K562 (cell line): ENCODE data around the gene MCMBP. TPM values are rescaled to one million over a fixed set of nuclear protein-coding genes. Genes with fewer than 3 reads are reported as not detected.

ENCODE experiments used
- ATAC-seq: fragments of 200-7000 bp; cut with Tn5 transposase; 3 replicates; pipeline ENCODE4 v1.9.1; 2020; ENCODE audit warnings: moderate library complexity
- BruUV-seq: library from RNA; stranded (reverse); fragments of 400-500 nt; replicated peaks from 2 replicates; lab custom pipeline; 2021; lab: Mats Ljungman, UMichigan
- CTCF ChIA-PET: fragments of 300-600 bp; formaldehyde crosslinking; extraction: SDS; loops from one replicate; lab custom pipeline; 2021; ENCODE audit warnings: low intra/inter-chr PET ratio; lab: Yijun Ruan, JAX
- POLR2A ChIA-PET: fragments of 300-600, 350-650 bp; sonication (Branson Sonifier 250); formaldehyde crosslinking; extraction: SDS; loops from one replicate; lab custom pipeline; 2021; ENCODE audit warnings: antibody characterized with exemption, inconsistent platforms; lab: Yijun Ruan, JAX
- DNase-seq, 4 experiments: peaks; one replicate each; pipeline versions ENCODE4 v3.0.0 to v3.0.0-alpha.2; 2011 to 2018; ENCODE audit warnings: low spot score in 3 of 4, mixed read lengths in 3 of 4; ENCODE audit errors: extremely low read depth in 1 of 4
- FAIRE-seq: peaks from 2 replicates; lab custom pipeline; 2011; peaks lifted over from hg19 to GRCh38; lab: Jason Lieb, UNC
- H2AFZ ChIP-seq: 2 replicates; pipeline ENCODE4 v1.6.0; 2011; ENCODE audit warnings: low read depth, low read length, control low read depth, inconsistent platforms
- H3K27ac ChIP-seq: fragments of 200-600 bp; 3 replicates; pipeline ENCODE4 v1.8.0; 2011; ENCODE audit warnings: low read depth, mild to moderate bottlenecking, control low read depth, inconsistent platforms, low read length, moderate library complexity, mixed read lengths; ENCODE audit errors: extremely low read depth
- H3K27me3 ChIP-seq, 2 experiments: fragments of 300-600 bp in 1 of 2; 2 replicates in 1 of 2; 3 replicates in 1 of 2; pipeline versions ENCODE4 v1.6.0 to v1.8.0; 2011; ENCODE audit warnings: inconsistent platforms in 2 of 2, low read length in 2 of 2, mild to moderate bottlenecking in 1 of 2, mixed read lengths in 1 of 2, moderate library complexity in 1 of 2; ENCODE audit not compliant: control insufficient read depth in 2 of 2, insufficient read depth in 2 of 2
- H3K36me3 ChIP-seq: fragments of 300-600 bp; 3 replicates; pipeline ENCODE4 v1.8.0; 2011; ENCODE audit warnings: mild to moderate bottlenecking, low read length, inconsistent platforms; ENCODE audit not compliant: control insufficient read depth, insufficient read depth
- H3K4me1 ChIP-seq, 2 experiments: fragments of 200-600 bp in 1 of 2; replicated peaks in 1 of 2; 2 replicates in 1 of 2; 3 replicates in 1 of 2; pipeline versions ENCODE4 v1.5.1 to v1.8.0; 2011; ENCODE audit warnings: inconsistent platforms in 2 of 2, low read length in 2 of 2, mild to moderate bottlenecking in 1 of 2, mixed read lengths in 1 of 2, moderate library complexity in 1 of 2; ENCODE audit not compliant: control insufficient read depth in 2 of 2, insufficient read depth in 2 of 2
- H3K4me2 ChIP-seq: 2 replicates; pipeline ENCODE4 v1.6.1; 2011; ENCODE audit warnings: low read length, control low read depth, inconsistent platforms, mixed read lengths; ENCODE audit not compliant: insufficient read depth
- H3K4me3 ChIP-seq: fragments of 200-600 bp; sonication (generic), shearing (Covaris generic); 2 replicates; pipeline ENCODE4 v1.5.1; 2016; ENCODE audit warnings: control low read depth, inconsistent platforms
- H3K79me2 ChIP-seq: fragments of 200-600 bp; 3 replicates; pipeline ENCODE4 v1.8.0; 2011; ENCODE audit warnings: low read length, inconsistent platforms; ENCODE audit not compliant: control insufficient read depth, insufficient read depth
- H3K9ac ChIP-seq, 2 experiments: 2 replicates each; pipeline versions ENCODE4 v1.6.0 to v1.6.1; 2011; ENCODE audit warnings: low read depth in 2 of 2, low read length in 2 of 2, control low read depth in 1 of 2, inconsistent platforms in 1 of 2, mild to moderate bottlenecking in 1 of 2, mixed read lengths in 1 of 2; ENCODE audit not compliant: insufficient read depth in 1 of 2
- H3K9me1 ChIP-seq: one replicate; pipeline ENCODE4 v1.6.0; 2011; ENCODE audit warnings: inconsistent platforms, mild to moderate bottlenecking, low read length, moderate library complexity; ENCODE audit not compliant: control insufficient read depth, insufficient read depth
- H3K9me3 ChIP-seq: replicated peaks from 2 replicates; pipeline ENCODE4 v1.5.1; 2011; ENCODE audit warnings: low read depth, low read length, inconsistent platforms; ENCODE audit not compliant: control insufficient read depth, insufficient read depth
- H4K20me1 ChIP-seq: replicated peaks from 2 replicates; pipeline ENCODE4 v1.6.1; 2011; ENCODE audit warnings: low read length, inconsistent platforms, mixed read lengths; ENCODE audit not compliant: control insufficient read depth, insufficient read depth
- CAMTA2 ChIP-seq: fragments of 250-450 bp; sonication (Bioruptor Pico); conservative IDR thresholded peaks from 2 replicates; pipeline ENCODE4 v1.5.1; 2022
- FOXJ3 ChIP-seq: sonication (generic); formaldehyde crosslinking; IDR thresholded peaks from 2 replicates; pipeline ENCODE4 v1.4.0; 2020; ENCODE audit warnings: mild to moderate bottlenecking, missing genetic modification reagents
- NFIC ChIP-seq: fragments of 450-650 bp; IDR thresholded peaks from 2 replicates; pipeline ENCODE4 v1.6.1; 2017; ENCODE audit warnings: mild to moderate bottlenecking, inconsistent platforms
- RUNX1 ChIP-seq: sonication (generic); IDR thresholded peaks from 2 replicates; pipeline ENCODE4 v1.6.1; 2016; ENCODE audit warnings: antibody characterized with exemption, low read depth
- SIN3B ChIP-seq: fragments of 450-650 bp; IDR thresholded peaks from 2 replicates; pipeline ENCODE4 v1.6.1; 2017; ENCODE audit warnings: low read depth, mild to moderate bottlenecking, moderate library complexity
- SMAD2 ChIP-seq: fragments of 150-350 bp; IDR thresholded peaks from 2 replicates; pipeline ENCODE4 v1.6.1; 2014; ENCODE audit warnings: low read depth, mild to moderate bottlenecking, low read length
- WGBS: fragments of 100-300 bp; shearing (Covaris generic); methylation state at CpG from one replicate; pipeline ENCODE4 v1.1.6; 2016; ENCODE audit warnings: low coverage, mixed read lengths; ENCODE audit not compliant: insufficient coverage; ENCODE audit errors: missing lambda C conversion rate; 5-methylcytosine and 5-hydroxymethylcytosine counted together
- in situ Hi-C: fragments of 300-500 bp; cut with MboI; formaldehyde crosslinking; loops from 4 replicates; pipeline ENCODE4 v1.15.0; 2018; ENCODE audit warnings: inconsistent platforms, mixed read lengths
- intact Hi-C: fragments of 100-400 bp; cut with micrococcal nuclease; formaldehyde crosslinking; loops from 2 replicates; pipeline ENCODE4 v1.14.2; 2022
- polyA plus RNA-seq, 8 experiments: library from polyadenylated mRNA; depleted of rRNA in 4 of 8; stranded (reverse) in 5 of 8; unstranded in 3 of 8; fragments of >200 nt; fragmentation: Nextera tagmentation in 2 of 8; fragmentation: Illumina TruSeq in 1 of 8; extraction: Ambion mirVana in 2 of 8; extraction: Trizol in 1 of 8; gene quantifications; 2 replicates each; pipeline versions ENCODE4 v1.2.1 to v1.2.3, GENCODE V29; 2011 to 2014; ENCODE audit warnings: inconsistent platforms in 1 of 8, missing spikeins in 1 of 8
- total RNA-seq, 7 experiments: library from RNA; depleted of rRNA in 6 of 7; stranded (reverse); fragments of >200 nt in 6 of 7; fragmentation: Illumina TruSeq in 2 of 7; extraction: Trizol in 2 of 7; gene quantifications; 2 replicates each; pipeline versions ENCODE4 v1.2.1 to v1.2.3, GENCODE V29; 2011 to 2021; ENCODE audit warnings: low replicate concordance in 1 of 7

MCMBP gene
- total and polyA plus RNA-seq, 9 of the 15 experiments (the other 6 are each of a cell fraction or from before 2014, with no cell fraction given), result 11.2 to 74.3 (median 50.5) TPM

DNA sequence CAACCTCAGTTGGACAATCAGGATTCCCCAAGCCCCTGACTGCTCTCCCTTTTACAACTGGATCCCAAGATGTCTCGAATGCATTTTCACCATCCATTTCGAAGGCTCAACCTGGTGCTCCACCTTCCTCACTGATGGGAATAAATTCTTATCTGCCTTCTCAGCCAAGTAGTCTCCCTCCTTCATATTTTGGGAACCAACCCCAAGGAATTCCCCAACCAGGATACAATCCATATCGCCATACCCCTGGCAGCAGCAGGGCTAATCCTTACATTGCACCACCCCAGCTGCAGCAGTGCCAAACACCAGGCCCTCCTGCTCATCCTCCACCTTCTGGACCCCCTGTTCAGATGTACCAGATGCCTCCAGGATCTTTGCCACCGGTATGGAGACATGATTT is 25.9 kb upstream of the MCMBP start:
- BruUV-seq, result no TSS peak
- intact Hi-C loops (no loop called here), in situ Hi-C loops (no loop called here)
- Histone ChIP-seq H3K4me2 (no peak overlapping the region), H2AFZ (no peak overlapping the region), H3K27ac (no peak overlapping the region), H3K9me3 (no peaks in the 10 kb centered on the region), H3K9me1 (no peaks in the 10 kb centered on the region), H4K20me1 (peaks cover 6% of the 10 kb centered on the region), H3K27me3 (no peaks in the 10 kb centered on the region), H3K9ac (no peak overlapping the region), H3K4me1 (peaks cover 0 to 16% of the 10 kb centered on the region in 2 experiments; a peak in 3 of 5 replicates), H3K4me3 (no peak overlapping the region), H3K36me3 (peaks cover 64% of the 10 kb centered on the region), H3K79me2 (peaks cover 84% of the 10 kb centered on the region)
- POLR2A ChIA-PET, result no interaction called here
- no peak for ATAC-seq
- no peak for TF ChIP-seq SIN3B
- WGBS, result 72% methylated on average over 3 of the region's 4 CpGs
- CTCF ChIA-PET, result no interaction called here
- DNase-seq, result no peak
- FAIRE-seq, result no peak

DNA sequence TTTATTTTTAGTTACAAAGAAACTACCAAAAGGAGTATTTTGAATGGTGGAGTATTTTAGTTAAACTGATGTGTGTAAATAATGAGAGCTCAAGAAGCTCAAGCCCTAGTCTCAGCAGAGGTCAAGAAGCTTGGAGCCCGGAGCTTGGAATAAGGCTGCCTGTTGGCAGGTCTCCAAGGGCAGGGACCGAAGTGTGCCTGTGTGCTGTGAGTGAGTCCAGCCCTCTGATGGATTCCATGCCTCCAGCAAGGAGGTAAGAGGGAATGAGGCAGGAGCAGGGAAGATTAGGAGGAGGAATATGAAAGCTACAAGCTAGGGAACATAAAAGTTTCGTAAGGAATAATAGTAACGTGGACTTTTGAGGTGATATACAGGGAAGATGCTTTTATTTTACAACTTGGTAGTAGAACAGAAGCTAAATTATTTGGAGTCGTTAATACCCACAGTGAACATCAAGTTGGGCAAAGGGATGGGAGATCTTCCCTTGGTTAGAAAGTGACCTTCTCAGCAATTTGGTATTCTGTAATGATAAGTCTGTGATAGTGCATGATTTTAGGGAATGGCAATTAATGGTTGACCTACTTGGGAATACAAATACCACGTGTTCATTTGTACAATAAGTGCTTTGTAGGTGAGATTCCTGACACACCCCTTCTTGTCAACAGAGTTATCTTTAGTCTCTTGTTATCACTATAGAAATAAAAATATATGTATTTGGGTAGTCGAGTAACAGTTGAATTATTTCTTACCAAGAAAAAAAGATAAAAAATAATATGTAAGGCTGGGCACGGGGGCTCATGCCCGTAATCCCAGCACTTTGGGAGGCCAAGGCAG is 24.5 kb upstream of the MCMBP start:
- Histone ChIP-seq H4K20me1 (peaks cover 6% of the 10 kb centered on the region; the same call in 1 of the 2 replicates), H2AFZ (no peak overlapping the region), H3K4me2 (no peak overlapping the region), H3K9me1 (no peaks in the 10 kb centered on the region), H3K9me3 (no peaks in the 10 kb centered on the region), H3K79me2 (peaks cover 93% of the 10 kb centered on the region), H3K9ac (no peak overlapping the region), H3K27me3 (no peaks in the 10 kb centered on the region), H3K4me3 (no peak overlapping the region), H3K36me3 (peaks cover 54% of the 10 kb centered on the region), H3K4me1 (peaks cover 0 to 16% of the 10 kb centered on the region in 2 experiments; a peak in 3 of 5 replicates), H3K27ac (no peak overlapping the region)
- TF ChIP-seq FOXJ3 (CRISPR knock-in tag) (no peak), CAMTA2 (CRISPR knock-in tag) (no peak), SMAD2 (no peak), NFIC (peak; percentile 54), RUNX1 (no peak)
- 65% methylated on average over 9 of the region's 9 CpGs for WGBS
- FAIRE-seq (no peak), DNase-seq (no peak), ATAC-seq (no peak)
- in situ Hi-C loops (no loop called here), intact Hi-C loops (no loop called here)
- CTCF ChIA-PET, result no interaction called here
- BruUV-seq, result no TSS peak
- POLR2A ChIA-PET, result interaction anchor here (1.0 to 2.0 kb wide), 2 partner anchors 9 to 25 kb away, joined by 4 to 7 read pairs; partner anchors contain the start of gene MCMBP
